D341Med (cell line): ENCODE measurements around the gene POMGNT1.

ENCODE experiments used
- DNase-seq: peaks from one replicate; pipeline ENCODE4 v3.0.0; 2012; ENCODE audit warnings: low spot score

Gene POMGNT1

GRCh38 chr1:46157916-46158311, 40.3 kb downstream of the POMGNT1 start:
- DNase-seq = no peak

GRCh38 chr1:46153732-46154131, 44.5 kb downstream of the POMGNT1 start:
- DNase-seq = no peak

- DNase-seq = no peak
These were observed 45.0 kb downstream of the POMGNT1 start for GRCh38 chr1:46153228-46153627.

DNA sequence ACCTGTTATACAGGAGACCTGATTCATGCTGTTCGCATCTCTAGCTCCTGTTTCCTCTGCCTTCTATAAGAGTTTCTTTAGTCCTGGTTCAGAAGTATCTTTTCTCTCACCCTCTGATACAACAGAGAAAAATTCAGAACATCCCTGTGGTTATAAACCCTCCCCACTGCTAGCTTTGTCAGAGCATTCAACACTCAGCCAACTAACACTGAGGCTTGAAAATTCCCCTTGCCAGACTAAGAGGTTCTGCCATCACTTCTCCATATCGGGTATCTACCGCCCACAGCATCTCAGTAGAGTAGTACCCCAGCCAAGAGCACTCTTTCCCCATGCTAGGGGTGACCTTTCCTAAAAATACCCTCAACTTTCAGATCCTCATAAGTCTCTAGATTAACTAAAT, 46.2 kb downstream of the POMGNT1 start:
- DNase-seq = no peak

GRCh38 chr1:46150085-46150484, 48.1 kb downstream of the POMGNT1 start:
- DNase-seq = no peak

GRCh38 chr1:46148318-46148717, 49.9 kb downstream of the POMGNT1 start:
- DNase-seq = no peak
